G401 (cell line): ENCODE measurements around the gene GVQW3. TPM values are rescaled to one million over a fixed set of nuclear protein-coding genes. Genes with fewer than 3 reads are reported as not detected.

Experiments used
- DNase-seq: peaks from one replicate; pipeline ENCODE4 v3.0.0-alpha.2; 2015; ENCODE audit warnings: low spot score
- in situ Hi-C: cut with HindIII; loops from 2 replicates; pipeline ENCODE4 v1.10.0; 2016; ENCODE audit warnings: low sequenced_read_pairs, mixed read lengths
- total RNA-seq: library from RNA; depleted of rRNA; stranded (reverse); fragments of >200 nt; shearing (Covaris generic); gene quantifications from 2 replicates; pipeline ENCODE4 v1.2.3, GENCODE V29; 2014; rRNA removed

Gene GVQW3
- total RNA-seq, 1 experiment from 2014 or later: 1.4 TPM

GRCh38 chr11:76426660-76427059, 45.5 kb downstream of the GVQW3 start:
- DNase-seq: no peak
- in situ Hi-C loops: no loop called here

- in situ Hi-C loops: no loop called here
- no peak for DNase-seq
Measured at GRCh38 chr11:76436020-76436419, 54.9 kb downstream of the GVQW3 start.

GRCh38 chr11:76443268-76443980, 62.3 kb downstream of the GVQW3 start:
- DNase-seq: peak; percentile 3
- in situ Hi-C loops: loop anchor here (10.0 kb wide), 1 partner anchor 59 kb away; the partner anchor contains the start of genes GVQW3 and THAP12

GRCh38 chr11:76444065-76444383, 62.9 kb downstream of the GVQW3 start:
- in situ Hi-C loops: loop anchor here (10.0 kb wide), 1 partner anchor 59 kb away; the partner anchor contains the start of genes GVQW3 and THAP12
- DNase-seq: no peak

- in situ Hi-C loops: loop anchor here (10.0 kb wide), 1 partner anchor 60 kb away; the partner anchor contains the start of genes GVQW3 and THAP12
- DNase-seq: peak; percentile 100
Measured at GRCh38 chr11:76444384-76445120, 63.4 kb downstream of the GVQW3 start, which contains the start of gene EMSY. TSS of gene EMSY (plus strand) at chr11:76445018. CDS start at chr11:76446939, 1,921 bp downstream.

- in situ Hi-C loops: loop anchor here (10.0 kb wide), 1 partner anchor 61 kb away; the partner anchor contains the start of genes GVQW3 and THAP12
- peak; percentile 76 for DNase-seq
Measured at GRCh38 chr11:76445121-76446084, 64.3 kb downstream of the GVQW3 start.

- in situ Hi-C loops: loop anchor here (10.0 kb wide), 1 partner anchor 64 kb away; the partner anchor contains the start of genes GVQW3 and THAP12
- DNase-seq: no peak
Measured at GRCh38 chr11:76448506-76448905, 67.4 kb downstream of the GVQW3 start.

- in situ Hi-C loops: no loop called here
- no peak for DNase-seq
Measured at GRCh38 chr11:76453248-76453647, 72.1 kb downstream of the GVQW3 start.

GRCh38 chr11:76455331-76455730, 74.2 kb downstream of the GVQW3 start:
- DNase-seq: no peak

GRCh38 chr11:76455931-76456330, 74.8 kb downstream of the GVQW3 start:
- DNase-seq: no peak
- in situ Hi-C loops: no loop called here

More at GRCh38 chr11:76455331-76455730, 74.2 kb downstream of the GVQW3 start:
- in situ Hi-C loops: no loop called here

GRCh38 chr11:76456571-76456970, 75.4 kb downstream of the GVQW3 start:
- no peak for DNase-seq
- in situ Hi-C loops: no loop called here

Other genes starting within 250 kb of the GVQW3 start
- 20.5 and 21.6 TPM in 2 replicates for gene WNT11, start 174.8 kb upstream of the GVQW3 start, total RNA-seq
- gene THAP12, start 191 bp upstream of the GVQW3 start, total RNA-seq: 62.3 and 82.0 TPM in 2 replicates
- gene EMSY, start 63.7 kb downstream of the GVQW3 start, total RNA-seq: 6.3 and 12.8 TPM in 2 replicates